Neuron (in vitro differentiated cells): ENCODE measurements around the gene CD5L.

Experiments
- H2AFZ ChIP-seq: one replicate; pipeline ENCODE4 v1.6.1; 2013; ENCODE audit warnings: low read depth, mild to moderate bottlenecking, inconsistent platforms, low read length, moderate library complexity
- H3K27me3 ChIP-seq: one replicate; pipeline ENCODE4 v1.6.1; 2013; ENCODE audit warnings: low read length; ENCODE audit not compliant: insufficient read depth
- H3K36me3 ChIP-seq: one replicate; pipeline ENCODE4 v1.6.1; 2013; ENCODE audit warnings: low read length; ENCODE audit not compliant: insufficient read depth
- H3K4me1 ChIP-seq: one replicate; pipeline ENCODE4 v1.6.1; 2013; ENCODE audit warnings: low read length; ENCODE audit not compliant: insufficient read depth
- H3K4me3 ChIP-seq: 2 replicates; pipeline ENCODE4 v1.5.1; 2013; ENCODE audit warnings: mild to moderate bottlenecking, low read length, moderate library complexity
- H3K9me3 ChIP-seq: one replicate; pipeline ENCODE4 v1.6.1; 2013; ENCODE audit warnings: low read length

Gene CD5L

DNA sequence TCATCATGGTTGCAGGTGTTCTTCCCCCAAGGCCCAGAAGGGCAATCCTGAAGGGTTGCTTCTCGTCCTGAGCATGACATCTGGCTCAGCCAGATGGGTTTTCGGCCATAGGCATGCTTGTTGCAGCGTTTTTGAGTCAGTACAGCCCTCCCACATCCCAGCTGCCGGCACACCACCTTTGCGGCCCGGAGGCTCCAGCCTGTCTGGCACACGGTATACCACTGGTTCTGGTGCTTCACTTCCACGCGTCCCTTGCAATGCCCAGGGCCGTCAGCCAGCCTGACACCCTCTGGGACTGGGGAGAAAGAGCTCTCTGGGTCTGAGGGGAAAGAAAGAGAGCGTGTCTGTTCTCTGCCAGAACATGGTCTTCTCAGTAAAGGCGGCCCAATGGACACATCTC, 7.2 kb downstream of the CD5L start:
- no peaks in the 10 kb centered on the region for H3K36me3 ChIP-seq
- H3K9me3 ChIP-seq = no peaks in the 10 kb centered on the region
- peaks cover 4% of the 10 kb centered on the region for H3K27me3 ChIP-seq
- H2AFZ ChIP-seq = no peak overlapping the region
- H3K4me3 ChIP-seq = no peak overlapping the region
- H3K4me1 ChIP-seq = no peaks in the 10 kb centered on the region

DNA sequence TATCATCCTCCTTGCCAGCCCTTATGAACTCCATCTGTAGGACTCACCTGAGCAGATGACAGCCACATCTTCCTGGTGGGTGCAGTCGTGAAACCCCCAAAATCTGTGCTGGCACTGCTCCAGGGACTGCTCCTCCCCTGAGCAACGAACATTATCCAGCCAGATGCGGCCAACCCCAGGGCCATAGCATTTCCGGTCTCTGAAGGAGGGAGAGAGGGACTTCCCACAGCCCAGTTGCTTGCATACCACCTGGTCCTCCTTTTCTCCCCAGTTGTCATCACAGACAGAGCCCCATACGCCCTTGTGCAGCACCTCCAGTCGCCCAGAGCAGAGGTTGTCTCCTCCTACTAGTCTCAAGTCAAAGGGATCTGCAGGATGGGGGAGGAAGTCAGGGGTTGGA, 8.5 kb downstream of the CD5L start:
- Histone ChIP-seq H3K36me3 (no peaks in the 10 kb centered on the region), H3K4me1 (no peaks in the 10 kb centered on the region), H3K9me3 (no peaks in the 10 kb centered on the region), H3K27me3 (peaks cover 4% of the 10 kb centered on the region), H3K4me3 (no peak overlapping the region), H2AFZ (no peak overlapping the region)

DNA sequence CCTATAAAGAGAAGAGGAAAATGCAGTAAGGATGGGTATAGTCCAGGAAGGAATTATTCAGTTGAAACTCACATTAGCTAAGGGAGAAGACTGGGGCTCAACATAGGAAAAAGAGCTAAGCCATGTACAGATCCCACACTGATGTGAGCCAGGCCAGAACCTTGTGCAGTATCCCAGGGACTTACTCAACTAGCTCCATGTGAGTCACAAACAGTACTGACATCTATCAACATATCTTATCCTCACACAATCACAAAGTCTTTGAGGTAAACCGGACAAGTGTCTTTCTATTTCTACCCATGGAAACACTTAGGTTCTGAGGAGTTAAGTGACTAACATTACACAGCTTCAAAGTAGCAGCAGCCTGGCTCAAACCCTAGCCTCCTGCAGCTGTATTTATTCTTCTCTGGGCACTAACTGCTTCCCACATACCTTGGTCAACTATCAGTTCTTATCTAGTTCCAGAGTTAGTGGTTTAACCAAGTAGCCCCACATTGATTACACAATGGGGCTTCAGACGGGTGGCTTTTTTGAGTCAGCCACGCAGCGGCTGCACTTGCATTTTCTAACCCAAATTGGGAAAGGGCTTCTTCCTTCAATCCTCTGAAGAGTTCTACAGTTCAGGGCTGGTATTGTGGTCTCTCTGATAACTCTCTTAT, 9.5 kb downstream of the CD5L start:
- no peaks in the 10 kb centered on the region for H3K4me1 ChIP-seq
- no peak overlapping the region for H3K4me3 ChIP-seq
- no peaks in the 10 kb centered on the region for H3K36me3 ChIP-seq
- H3K9me3 ChIP-seq = no peaks in the 10 kb centered on the region
- peaks cover 4% of the 10 kb centered on the region for H3K27me3 ChIP-seq
- no peak overlapping the region for H2AFZ ChIP-seq

DNA sequence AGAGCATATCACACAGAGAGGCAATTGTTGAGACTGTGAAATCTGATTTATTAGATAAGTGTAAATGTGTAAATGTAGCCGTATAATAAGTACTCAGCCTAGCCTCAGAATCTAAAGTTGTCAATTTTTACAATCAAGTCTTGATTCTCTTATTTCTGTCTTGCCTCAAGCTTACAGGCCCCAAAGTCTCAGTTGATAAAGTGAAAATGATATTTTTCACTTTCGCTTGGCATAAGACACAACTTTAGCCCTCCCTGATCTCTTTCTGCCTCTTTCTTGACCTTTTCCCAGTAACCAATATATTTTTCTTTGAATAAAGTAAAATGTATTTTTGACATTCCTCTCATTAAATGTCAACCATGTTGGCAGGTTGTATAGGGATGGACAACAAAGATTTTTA, 10.7 kb downstream of the CD5L start:
- no peak overlapping the region for H3K4me3 ChIP-seq

DNA sequence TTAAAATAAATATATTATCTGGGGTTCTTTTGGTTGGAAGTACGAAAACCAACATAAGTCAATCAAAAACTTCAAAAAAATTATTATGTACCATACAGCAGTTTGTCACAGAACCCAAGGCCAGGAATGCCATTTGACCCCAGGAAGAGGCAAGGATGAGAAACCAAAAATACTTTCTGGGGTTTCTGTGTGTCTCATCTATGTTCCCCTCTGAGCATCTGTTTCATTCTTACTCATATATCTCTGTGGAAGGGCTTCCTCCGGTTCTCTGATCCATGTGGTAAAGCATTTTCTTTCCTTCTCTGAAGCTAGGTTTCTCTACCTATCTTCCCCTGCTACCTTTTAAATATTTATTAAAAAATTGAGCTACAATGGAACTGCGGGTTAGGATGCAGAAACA, 11.9 kb downstream of the CD5L start:
- Histone ChIP-seq H3K4me1 (no peaks in the 10 kb centered on the region), H3K9me3 (no peaks in the 10 kb centered on the region), H2AFZ (no peak overlapping the region), H3K36me3 (no peaks in the 10 kb centered on the region), H3K27me3 (peaks cover 6% of the 10 kb centered on the region), H3K4me3 (no peak overlapping the region)

More for the DNA sequence above, 10.7 kb downstream of the CD5L start:
- no peaks in the 10 kb centered on the region for H3K36me3 ChIP-seq
- H3K9me3 ChIP-seq = no peaks in the 10 kb centered on the region
- H2AFZ ChIP-seq = no peak overlapping the region
- peaks cover 4% of the 10 kb centered on the region for H3K27me3 ChIP-seq
- no peaks in the 10 kb centered on the region for H3K4me1 ChIP-seq

DNA sequence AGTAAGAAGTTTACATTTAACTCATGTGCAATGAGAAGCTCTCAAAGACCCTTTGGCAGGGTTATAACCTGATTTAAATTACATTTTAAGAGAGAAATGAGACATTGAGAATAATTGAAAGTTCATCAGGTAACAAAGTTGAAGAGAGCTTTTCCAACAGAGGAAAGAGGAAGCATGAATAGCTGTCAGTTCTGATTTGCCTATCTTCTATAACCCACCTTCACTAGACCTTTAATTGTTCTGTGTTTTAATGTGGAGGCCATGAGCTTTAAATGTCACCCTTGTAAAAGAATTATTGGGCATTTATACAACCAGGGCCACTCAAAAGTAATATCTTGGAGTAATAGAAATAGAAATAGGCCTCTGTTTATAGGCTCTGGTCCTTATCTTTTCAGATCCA, 12.4 kb downstream of the CD5L start:
- no peak overlapping the region for H2AFZ ChIP-seq
- no peaks in the 10 kb centered on the region for H3K36me3 ChIP-seq
- H3K9me3 ChIP-seq = no peaks in the 10 kb centered on the region
- H3K27me3 ChIP-seq = peaks cover 6% of the 10 kb centered on the region
- H3K4me1 ChIP-seq = no peaks in the 10 kb centered on the region
- H3K4me3 ChIP-seq = no peak overlapping the region

DNA sequence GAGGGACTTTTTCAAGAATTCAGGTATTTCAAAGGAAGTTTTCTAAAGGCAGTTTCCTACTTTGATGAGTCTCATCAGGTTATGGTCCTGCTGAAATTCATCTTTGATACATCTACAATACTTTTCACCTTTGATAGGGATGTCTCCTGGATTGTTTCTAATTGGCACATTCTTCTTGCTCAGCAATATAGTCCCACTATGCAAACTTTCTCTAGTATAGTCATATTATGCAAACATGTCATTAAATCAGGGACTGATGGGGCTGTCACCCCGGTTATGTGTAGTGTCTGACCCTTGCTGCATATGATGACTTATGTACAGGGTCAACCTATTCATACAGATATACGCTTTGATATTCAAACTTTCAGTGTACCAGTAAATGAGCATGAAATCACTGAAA, 21.3 kb downstream of the CD5L start:
- no peaks in the 10 kb centered on the region for H3K9me3 ChIP-seq
- peaks cover 2% of the 10 kb centered on the region for H3K27me3 ChIP-seq
- no peak overlapping the region for H3K4me3 ChIP-seq
- no peaks in the 10 kb centered on the region for H3K36me3 ChIP-seq
- no peak overlapping the region for H2AFZ ChIP-seq
- no peaks in the 10 kb centered on the region for H3K4me1 ChIP-seq

DNA sequence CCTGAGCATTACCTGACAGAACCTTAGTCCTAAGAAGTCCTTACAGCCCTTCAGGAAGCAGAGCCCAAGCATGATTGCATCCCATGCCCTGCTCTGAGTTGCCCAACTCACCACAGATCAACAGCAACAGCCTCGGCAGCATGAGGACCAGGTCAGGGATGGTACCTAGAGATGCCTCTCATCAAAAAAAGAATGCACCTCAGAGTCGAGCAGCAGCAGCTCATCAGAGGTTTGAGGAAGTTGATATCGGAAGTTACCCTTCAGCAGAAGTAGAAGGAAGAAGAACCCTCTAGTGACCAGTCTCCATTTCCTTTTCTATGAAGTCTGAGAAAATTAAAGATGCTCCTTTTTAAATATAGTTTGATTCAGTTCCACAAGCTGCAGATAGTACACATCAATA, 21.7 kb downstream of the CD5L start, which contains the start of gene FCRL1:
Gene FCRL1 (minus strand): TSS at position 225 of the 400 bp plus-strand sequence. CDS start 83 bp downstream, at position 142.
- H3K4me1 ChIP-seq = no peaks in the 10 kb centered on the region
- H3K36me3 ChIP-seq = no peaks in the 10 kb centered on the region
- H3K27me3 ChIP-seq = no peaks in the 10 kb centered on the region
- no peak within 1 kb of the TSS for H2AFZ ChIP-seq
- no peak within 1 kb of the TSS for H3K4me3 ChIP-seq
- H3K9me3 ChIP-seq = no peaks in the 10 kb centered on the region

DNA sequence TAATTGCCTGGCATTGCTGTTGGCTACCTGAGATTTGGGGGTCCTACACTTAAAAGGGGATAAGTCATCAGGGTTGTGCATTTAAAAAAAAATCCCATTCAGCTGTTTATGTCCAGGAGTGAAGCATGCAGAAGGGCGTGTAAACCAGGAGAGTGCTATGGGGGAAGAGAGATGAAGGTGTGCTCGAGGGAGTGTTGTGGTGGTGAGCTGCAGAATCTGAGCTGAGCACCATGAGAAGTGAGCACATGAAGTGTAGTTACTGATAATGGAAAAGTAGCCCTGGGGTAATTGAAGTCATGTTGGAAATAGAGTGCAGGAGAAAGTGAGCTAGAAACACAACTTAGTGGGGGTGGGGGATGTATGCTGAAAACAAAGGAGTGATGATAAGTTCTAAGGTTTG, 22.4 kb downstream of the CD5L start:
- H3K4me1 ChIP-seq = no peaks in the 10 kb centered on the region
- no peak overlapping the region for H2AFZ ChIP-seq
- H3K9me3 ChIP-seq = no peaks in the 10 kb centered on the region
- H3K27me3 ChIP-seq = no peaks in the 10 kb centered on the region
- H3K36me3 ChIP-seq = no peaks in the 10 kb centered on the region
- no peak overlapping the region for H3K4me3 ChIP-seq

DNA sequence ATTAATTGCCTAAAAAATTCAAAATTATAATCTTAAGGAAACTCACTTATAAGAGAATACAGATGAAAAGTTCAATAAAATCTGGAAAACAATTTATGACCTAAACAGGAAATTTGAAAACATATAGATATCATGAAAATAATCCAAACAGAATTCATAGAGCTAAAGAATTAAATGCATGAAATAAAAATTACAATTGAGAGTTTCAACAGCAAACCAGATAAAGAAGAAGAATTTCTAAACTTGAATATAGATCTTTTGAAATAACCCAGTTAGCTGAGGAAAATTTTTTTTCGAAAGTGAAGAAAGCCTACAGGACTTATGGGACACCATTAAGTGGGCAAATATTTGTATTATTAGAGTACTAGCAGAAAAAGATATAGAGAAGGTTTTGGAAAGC, 28.3 kb downstream of the CD5L start:
- no peaks in the 10 kb centered on the region for H3K4me1 ChIP-seq
- H3K27me3 ChIP-seq = no peaks in the 10 kb centered on the region
- H3K9me3 ChIP-seq = no peaks in the 10 kb centered on the region
- no peaks in the 10 kb centered on the region for H3K36me3 ChIP-seq
- H3K4me3 ChIP-seq = no peak overlapping the region
- no peak overlapping the region for H2AFZ ChIP-seq

DNA sequence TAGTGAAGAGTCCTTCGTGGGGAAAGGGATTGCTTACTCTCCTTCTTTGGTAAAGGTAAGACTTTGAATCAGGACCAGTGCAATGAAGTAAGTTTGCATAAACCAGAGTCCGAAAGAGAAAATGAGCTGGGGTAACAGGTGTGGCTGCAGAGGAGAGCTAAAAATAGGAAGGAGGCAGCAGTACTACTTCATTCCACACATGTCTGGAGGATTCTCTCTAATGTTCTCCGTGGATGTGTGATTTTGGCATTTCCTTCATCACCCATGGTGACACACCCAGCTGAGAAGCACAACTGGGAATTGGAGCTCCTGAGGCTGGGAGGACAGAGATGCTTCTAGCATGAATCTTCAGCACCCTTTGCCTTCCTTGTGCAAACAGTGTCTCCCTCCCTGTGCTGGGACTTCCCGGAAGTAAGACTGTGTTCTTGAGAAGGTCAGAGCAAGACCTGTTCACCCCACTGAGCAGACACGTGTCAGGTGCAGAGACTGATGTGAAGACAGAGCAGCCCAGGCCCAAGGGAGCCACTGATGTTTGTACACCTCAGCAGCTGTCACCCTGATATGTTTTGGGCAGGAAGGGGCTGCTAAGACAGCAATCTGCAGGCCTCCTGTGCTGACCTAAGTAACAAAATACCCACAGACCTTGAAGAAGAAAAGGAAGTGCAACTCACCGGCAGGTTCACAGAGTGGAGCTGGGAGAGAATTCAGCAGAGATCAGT, 35.0 kb downstream of the CD5L start:
- H3K4me1 ChIP-seq = no peaks in the 10 kb centered on the region
- H3K36me3 ChIP-seq = no peaks in the 10 kb centered on the region
- H3K4me3 ChIP-seq = no peak overlapping the region
- H2AFZ ChIP-seq = no peak overlapping the region
- no peaks in the 10 kb centered on the region for H3K27me3 ChIP-seq
- no peaks in the 10 kb centered on the region for H3K9me3 ChIP-seq

DNA sequence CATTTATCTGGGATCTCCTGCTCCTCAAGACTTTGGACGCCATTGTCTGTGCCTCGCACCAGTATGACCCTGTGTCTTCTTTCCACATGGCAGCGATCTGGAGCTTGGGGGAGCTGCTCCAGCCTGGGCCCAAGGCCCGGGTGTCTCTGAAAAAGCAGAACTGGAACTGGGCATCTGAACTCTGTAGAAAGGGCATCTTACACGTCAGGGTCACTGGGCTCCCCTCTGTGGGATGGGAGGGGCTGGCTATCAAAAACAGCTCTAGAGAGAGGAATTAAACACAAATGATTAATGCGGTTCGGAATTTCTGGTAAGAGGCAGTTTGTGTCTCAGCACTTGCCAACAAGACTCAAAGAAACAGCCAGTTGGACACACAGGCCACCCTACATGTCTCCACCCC, 37.8 kb downstream of the CD5L start:
- Histone ChIP-seq H3K4me1 (no peaks in the 10 kb centered on the region), H3K27me3 (no peaks in the 10 kb centered on the region), H3K36me3 (no peaks in the 10 kb centered on the region), H3K4me3 (no peak overlapping the region), H3K9me3 (no peaks in the 10 kb centered on the region), H2AFZ (no peak overlapping the region)

DNA sequence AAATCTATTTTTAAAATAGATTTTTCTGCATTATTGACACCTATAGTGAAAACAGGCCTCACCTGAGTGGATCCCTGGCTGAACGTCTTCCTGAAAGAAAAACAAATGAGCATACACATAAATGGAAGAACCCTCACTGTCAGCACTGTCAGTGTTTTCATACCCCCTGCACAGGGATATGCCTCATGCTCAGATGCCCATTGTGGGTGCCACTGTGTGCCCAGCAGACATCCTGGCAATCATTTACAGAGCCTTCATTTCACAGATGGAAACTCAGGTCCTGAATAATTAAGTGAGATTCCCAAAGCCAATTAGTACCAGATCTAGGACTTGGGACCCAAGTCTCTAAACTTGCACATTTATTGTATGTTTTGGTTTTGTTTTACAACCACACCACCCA, 41.6 kb downstream of the CD5L start:
- H3K36me3 ChIP-seq = no peaks in the 10 kb centered on the region
- H3K9me3 ChIP-seq = no peaks in the 10 kb centered on the region
- H3K4me1 ChIP-seq = no peaks in the 10 kb centered on the region
- no peaks in the 10 kb centered on the region for H3K27me3 ChIP-seq
- no peak overlapping the region for H3K4me3 ChIP-seq
- H2AFZ ChIP-seq = no peak overlapping the region

DNA sequence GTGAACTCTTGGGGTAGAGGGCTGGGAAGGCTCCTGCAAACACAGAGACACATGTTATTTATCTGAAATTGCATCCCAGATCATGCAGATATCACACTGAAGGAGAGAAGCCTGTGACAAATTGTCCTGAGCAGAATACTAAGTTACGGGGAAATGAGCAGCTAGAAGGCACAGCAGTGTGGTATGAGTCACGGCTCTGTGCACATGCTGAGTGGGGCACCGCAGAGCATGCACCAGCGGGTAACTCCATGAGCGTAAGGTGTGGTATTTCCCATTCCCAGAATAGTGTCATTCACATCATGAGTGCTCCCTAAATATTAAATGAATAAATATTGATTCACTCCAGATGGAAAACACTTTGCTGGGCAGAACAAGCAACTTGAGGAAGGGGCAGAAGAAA, 43.4 kb downstream of the CD5L start:
- Histone ChIP-seq H3K4me1 (no peaks in the 10 kb centered on the region), H3K9me3 (no peaks in the 10 kb centered on the region), H3K27me3 (no peaks in the 10 kb centered on the region), H3K36me3 (no peaks in the 10 kb centered on the region), H2AFZ (no peak overlapping the region), H3K4me3 (no peak overlapping the region)
